ENCODE measurements around the gene HOOK2. TPM values are rescaled to one million over a fixed set of nuclear protein-coding genes. Genes with fewer than 3 reads are reported as not detected.

Gene HOOK2
- total and polyA plus RNA-seq, 2 of the 13 experiments (the other 11 are each of a cell fraction or from before 2014, with no cell fraction given), result 9.2 to 12.9 TPM

DNA sequence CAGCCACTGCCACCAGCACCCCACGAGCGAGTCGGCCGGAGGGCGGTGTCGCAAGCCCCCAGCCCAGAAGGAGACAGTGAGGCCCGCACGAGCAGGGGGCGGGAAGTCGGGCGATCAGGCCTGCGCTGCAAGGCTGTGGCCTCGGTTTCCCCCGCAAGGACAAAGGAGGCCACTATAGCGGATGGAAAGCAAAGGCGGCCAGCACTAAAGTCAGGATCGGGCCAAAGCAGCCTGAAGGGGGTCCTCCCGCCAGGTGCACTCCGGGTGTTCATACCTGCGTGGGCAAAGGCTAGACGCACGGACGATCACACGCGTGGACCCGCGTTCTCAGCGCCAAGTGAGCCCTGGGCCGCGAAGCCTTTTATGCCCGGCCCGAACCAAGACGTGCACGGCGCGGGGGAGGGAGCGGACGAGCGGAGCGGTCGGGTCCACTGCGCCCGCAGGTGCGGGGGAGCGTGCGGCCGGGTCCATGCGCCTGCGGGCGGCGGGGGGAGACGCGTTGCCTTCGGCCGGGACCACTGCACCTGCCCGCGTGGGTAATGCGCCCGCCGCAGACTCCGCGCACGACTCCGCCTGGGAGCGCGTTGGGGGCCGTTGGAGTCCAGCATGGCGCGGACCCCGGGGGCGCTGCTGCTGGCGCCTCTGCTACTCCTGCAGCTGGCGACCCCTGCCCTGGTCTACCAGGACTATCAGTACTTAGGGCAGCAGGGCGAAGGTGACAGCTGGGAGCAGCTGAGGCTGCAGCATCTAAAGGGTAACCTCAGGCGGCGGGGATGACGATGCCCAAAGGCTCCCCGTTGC is 26.3 kb upstream of the HOOK2 start, which contains the start of the genes PRDX2 and THSD8 (continued):
- peak; percentile 94 for TF ChIP-seq ARID4A (CRISPR knock-in tag; IDR thresholded peaks at IDR 0.05; ENCODE audit: borderline replicate concordance)
- TF ChIP-seq NBN (conservative IDR thresholded peaks at IDR 0.05), result no peak
- 0 out of 2 replicates have a peak, but pooled peaks have one; percentile 60 for TF ChIP-seq ZNF552 (CRISPR knock-in tag; IDR thresholded peaks at IDR 0.05; ENCODE audit: borderline replicate concordance)
- peak; percentile 80 for TF ChIP-seq KDM2A (CRISPR knock-in tag; IDR thresholded peaks at IDR 0.05; ENCODE audit: borderline replicate concordance, low read depth)
- peak; percentile 79 for TF ChIP-seq E2F5 (CRISPR knock-in tag; conservative IDR thresholded peaks at IDR 0.05)
- TF ChIP-seq ZSCAN21 (CRISPR knock-in tag; IDR thresholded peaks at IDR 0.05; ENCODE audit: borderline replicate concordance), result peak; percentile 62
- TF ChIP-seq HNF4A (CRISPR knock-in tag; IDR thresholded peaks at IDR 0.05), result peak; percentile 12; the same call in 1 of the 2 replicates
- no peak for TF ChIP-seq PBX2 (CRISPR knock-in tag; IDR thresholded peaks at IDR 0.05)
- 0 out of 2 replicates have a peak, but pooled peaks have one; percentile 38 for TF ChIP-seq ZNF766 (CRISPR knock-in tag; IDR thresholded peaks at IDR 0.05; ENCODE audit: borderline replicate concordance)
- TF ChIP-seq ZNF121 (CRISPR knock-in tag; IDR thresholded peaks at IDR 0.05), result peak; percentile 77
- no peak for TF ChIP-seq SOX6 (IDR thresholded peaks at IDR 0.05)
- peak; percentile 32; the same call in 1 of the 2 replicates for TF ChIP-seq SOX6 (CRISPR knock-in tag; IDR thresholded peaks at IDR 0.05)
- peak; percentile 59 for TF ChIP-seq GATAD2A (CRISPR knock-in tag; IDR thresholded peaks at IDR 0.05)
- peak; percentile 92 for TF ChIP-seq ZNF230 (CRISPR knock-in tag; IDR thresholded peaks at IDR 0.05)
- TF ChIP-seq MXI1 (IDR thresholded peaks at IDR 0.05; ENCODE audit: borderline replicate concordance, low read depth, low read length), result peak; percentile 52; the same call in 1 of the 3 replicates
- peak; percentile 55 for TF ChIP-seq ZNF558 (CRISPR knock-in tag; IDR thresholded peaks at IDR 0.05; ENCODE audit: borderline replicate concordance)
- TF ChIP-seq RBFOX2 (IDR thresholded peaks at IDR 0.05; ENCODE audit: low read depth, low read length), result peak; percentile 98
- TF ChIP-seq KAT2B (IDR thresholded peaks at IDR 0.05; ENCODE audit: borderline replicate concordance, low read depth, low read length), result no peak
- TF ChIP-seq, protein P1, sequence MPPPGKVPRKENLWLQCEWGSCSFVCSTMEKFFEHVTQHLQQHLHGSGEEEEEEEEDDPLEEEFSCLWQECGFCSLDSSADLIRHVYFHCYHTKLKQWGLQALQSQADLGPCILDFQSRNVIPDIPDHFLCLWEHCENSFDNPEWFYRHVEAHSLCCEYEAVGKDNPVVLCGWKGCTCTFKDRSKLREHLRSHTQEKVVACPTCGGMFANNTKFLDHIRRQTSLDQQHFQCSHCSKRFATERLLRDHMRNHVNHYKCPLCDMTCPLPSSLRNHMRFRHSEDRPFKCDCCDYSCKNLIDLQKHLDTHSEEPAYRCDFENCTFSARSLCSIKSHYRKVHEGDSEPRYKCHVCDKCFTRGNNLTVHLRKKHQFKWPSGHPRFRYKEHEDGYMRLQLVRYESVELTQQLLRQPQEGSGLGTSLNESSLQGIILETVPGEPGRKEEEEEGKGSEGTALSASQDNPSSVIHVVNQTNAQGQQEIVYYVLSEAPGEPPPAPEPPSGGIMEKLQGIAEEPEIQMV (CRISPR knock-in tag; IDR thresholded peaks at IDR 0.05; ENCODE audit: low read depth), result peak; percentile 65
- peak; percentile 85 for TF ChIP-seq ZNF543 (CRISPR knock-in tag; IDR thresholded peaks at IDR 0.05)
- TF ChIP-seq KLF16 (CRISPR knock-in tag; IDR thresholded peaks at IDR 0.05), result peak; percentile 46 to 83; a peak in 1 of 4 replicates

Measured in HepG2 (cell line).